HG03060 (cell line): Measurements from ENCODE around the gene MTHFSD.

Experiments
- ATAC-seq: cut with Tn5 transposase; IDR thresholded peaks from one replicate; pipeline ENCODE4 v1.9.1; 2021; ENCODE audit warnings: low read depth, moderate number of reproducible peaks; ENCODE audit not compliant: unreplicated experiment

The MTHFSD gene

GRCh38 chr16:86494039-86494564 lies 60.9 kb downstream of the MTHFSD start:
- ATAC-seq = no peak

GRCh38 chr16:86492961-86493629 lies 61.9 kb downstream of the MTHFSD start:
- ATAC-seq = no peak

GRCh38 chr16:86492267-86492960 lies 62.6 kb downstream of the MTHFSD start:
- no peak for ATAC-seq

- no peak for ATAC-seq
Measured at GRCh38 chr16:86491640-86492023, 63.4 kb downstream of the MTHFSD start.

- no peak for ATAC-seq
Measured at GRCh38 chr16:86490859-86491639, 64.0 kb downstream of the MTHFSD start.

GRCh38 chr16:86485746-86486145 lies 69.3 kb downstream of the MTHFSD start:
- no peak for ATAC-seq

- ATAC-seq = no peak
Measured at GRCh38 chr16:86484240-86484639, 70.8 kb downstream of the MTHFSD start.

GRCh38 chr16:86481607-86482006 lies 73.4 kb downstream of the MTHFSD start:
- no peak for ATAC-seq

GRCh38 chr16:86480444-86480843 lies 74.6 kb downstream of the MTHFSD start:
- ATAC-seq = no peak
